ENCODE results near the gene RARRES2.

GRCh38 chr7:150313367-150313809 is 28.0 kb downstream of the RARRES2 start:
- TF ChIP-seq CTCF (IDR thresholded peaks at IDR 0.05; ENCODE audit: insufficient read depth, low read depth, low read length) (no peak), EZH2 (IDR thresholded peaks at IDR 0.05; ENCODE audit: insufficient read depth, low read length) (no peak)
